Measurements from ENCODE around the gene RHOF. TPM values are rescaled to one million over a fixed set of nuclear protein-coding genes. Genes with fewer than 3 reads are reported as not detected.

Gene RHOF
- total RNA-seq, 4 donors from 2014 or later = 14.1 to 24.3 (median 18.1) TPM

DNA sequence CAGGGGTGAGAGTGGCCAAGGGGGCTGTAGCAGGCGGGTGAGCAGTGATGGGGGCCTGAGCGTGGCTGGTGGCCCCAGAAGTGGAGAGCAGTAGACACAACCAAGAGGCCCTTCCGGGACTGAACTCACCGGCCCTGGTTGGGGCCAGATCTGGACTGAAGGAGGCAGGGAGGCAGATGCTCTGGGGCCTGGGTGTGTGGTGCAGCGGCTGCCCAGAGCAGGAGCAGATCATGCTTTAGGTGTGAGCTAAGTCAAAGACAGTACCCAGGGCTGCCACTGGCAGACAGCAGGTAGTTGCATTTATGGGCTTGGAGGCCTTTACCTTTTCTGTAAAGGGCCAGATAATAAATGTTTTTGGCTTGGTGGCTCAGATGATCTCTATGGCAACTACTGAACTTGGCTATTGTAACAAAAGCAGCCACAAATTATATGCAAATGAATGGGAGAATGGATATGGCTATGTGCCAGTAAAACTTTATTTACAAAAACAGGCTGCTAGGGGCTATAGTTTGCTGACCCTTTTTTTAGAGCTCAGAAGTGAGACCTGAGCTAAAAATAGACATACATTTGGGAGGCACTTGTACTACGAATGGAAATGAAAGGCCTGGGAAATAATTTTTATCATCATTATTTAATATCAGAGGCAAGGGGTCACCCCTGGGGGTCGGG is 35.9 kb upstream of the RHOF start:
- TF ChIP-seq, protein P1, sequence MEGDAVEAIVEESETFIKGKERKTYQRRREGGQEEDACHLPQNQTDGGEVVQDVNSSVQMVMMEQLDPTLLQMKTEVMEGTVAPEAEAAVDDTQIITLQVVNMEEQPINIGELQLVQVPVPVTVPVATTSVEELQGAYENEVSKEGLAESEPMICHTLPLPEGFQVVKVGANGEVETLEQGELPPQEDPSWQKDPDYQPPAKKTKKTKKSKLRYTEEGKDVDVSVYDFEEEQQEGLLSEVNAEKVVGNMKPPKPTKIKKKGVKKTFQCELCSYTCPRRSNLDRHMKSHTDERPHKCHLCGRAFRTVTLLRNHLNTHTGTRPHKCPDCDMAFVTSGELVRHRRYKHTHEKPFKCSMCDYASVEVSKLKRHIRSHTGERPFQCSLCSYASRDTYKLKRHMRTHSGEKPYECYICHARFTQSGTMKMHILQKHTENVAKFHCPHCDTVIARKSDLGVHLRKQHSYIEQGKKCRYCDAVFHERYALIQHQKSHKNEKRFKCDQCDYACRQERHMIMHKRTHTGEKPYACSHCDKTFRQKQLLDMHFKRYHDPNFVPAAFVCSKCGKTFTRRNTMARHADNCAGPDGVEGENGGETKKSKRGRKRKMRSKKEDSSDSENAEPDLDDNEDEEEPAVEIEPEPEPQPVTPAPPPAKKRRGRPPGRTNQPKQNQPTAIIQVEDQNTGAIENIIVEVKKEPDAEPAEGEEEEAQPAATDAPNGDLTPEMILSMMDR (IDR thresholded peaks at IDR 0.05) = no peak
- TF ChIP-seq POLR2A (IDR thresholded peaks at IDR 0.05) = no peak
- TF ChIP-seq EP300 (IDR thresholded peaks at IDR 0.05) = no peak
- no peak for DNase-seq (ENCODE audit: low spot score in 2 of 2)
- WGBS, 2 donors = 75 to 82% methylated on average over 7 of the region's 7 CpGs
- Histone ChIP-seq H3K27ac (peak overlapping the region in 1 of 4 donors; percentile 14), H3K36me3 (peaks cover 0 to 85% (median 25%) of the 10 kb centered on the region in 3 donors), H3K4me3 (no peak overlapping the region), H3K27me3 (no peaks in the 10 kb centered on the region), H3K4me1 (peaks cover 0 to 3% (median 0%) of the 10 kb centered on the region in 4 donors), H3K9me3 (no peaks in the 10 kb centered on the region)

- no peak for TF ChIP-seq EP300 (IDR thresholded peaks at IDR 0.05)
- TF ChIP-seq, protein P1 (IDR thresholded peaks at IDR 0.05) = no peak
- no peak for TF ChIP-seq POLR2A (IDR thresholded peaks at IDR 0.05)
- Histone ChIP-seq H3K36me3 (peaks cover 0 to 90% (median 26%) of the 10 kb centered on the region in 3 donors), H3K27ac (no peak overlapping the region), H3K27me3 (no peaks in the 10 kb centered on the region), H3K4me3 (no peak overlapping the region), H3K4me1 (peaks cover 0 to 3% (median 0%) of the 10 kb centered on the region in 4 donors), H3K9me3 (no peaks in the 10 kb centered on the region)
- WGBS, 2 donors = 85 to 92% methylated on average over 9 of the region's 9 CpGs
- no peak for DNase-seq (ENCODE audit: low spot score in 2 of 2)
These were observed 35.3 kb upstream of the RHOF start for GRCh38 chr12:121828826-121829225.

- H3K27ac ChIP-seq = no peak overlapping the region
- DNase-seq (ENCODE audit: low spot score in 2 of 2) = no peak
- H3K36me3 ChIP-seq = peaks cover 0 to 96% (median 31%) of the 10 kb centered on the region in 3 donors
- H3K4me1 ChIP-seq = peaks cover 0 to 3% (median 0%) of the 10 kb centered on the region in 4 donors
- H3K9me3 ChIP-seq = no peaks in the 10 kb centered on the region
- H3K27me3 ChIP-seq = no peaks in the 10 kb centered on the region
- no peak overlapping the region for H3K4me3 ChIP-seq
- TF ChIP-seq, protein P1 (IDR thresholded peaks at IDR 0.05) = no peak
- TF ChIP-seq POLR2A (IDR thresholded peaks at IDR 0.05) (no peak), EP300 (IDR thresholded peaks at IDR 0.05) (no peak)
- WGBS, 2 donors = 92 to 93% methylated on average over 8 of the region's 8 CpGs
These were observed 34.8 kb upstream of the RHOF start for GRCh38 chr12:121828306-121828705.

GRCh38 chr12:121827351-121828099 is 34.0 kb upstream of the RHOF start:
- no peaks in the 10 kb centered on the region for H3K9me3 ChIP-seq
- no peak for DNase-seq (ENCODE audit: low spot score in 2 of 2)
- peaks cover 3 to 99% (median 33%) of the 10 kb centered on the region in 3 donors for H3K36me3 ChIP-seq
- no peak overlapping the region for H3K27ac ChIP-seq
- TF ChIP-seq POLR2A (IDR thresholded peaks at IDR 0.05) (no peak), EP300 (IDR thresholded peaks at IDR 0.05) (no peak)
- TF ChIP-seq, protein P1 (IDR thresholded peaks at IDR 0.05) = no peak
- peaks cover 0 to 3% (median 0%) of the 10 kb centered on the region in 4 donors for H3K4me1 ChIP-seq
- 92 to 94% methylated on average over 41 to 46 of the region's 48 CpGs for WGBS, 2 donors
- no peaks in the 10 kb centered on the region for H3K27me3 ChIP-seq
- H3K4me3 ChIP-seq = no peak overlapping the region

Data from tibial nerve (tissue), 4 donors.